ENCODE data around the gene HOXD11.

The HOXD11 gene

GRCh38 chr2:176081837-176082524 lies 25.1 kb upstream of the HOXD11 start:
- DNase-seq, result no peak

GRCh38 chr2:176082525-176082823 lies 24.6 kb upstream of the HOXD11 start:
- no peak for DNase-seq

DNA sequence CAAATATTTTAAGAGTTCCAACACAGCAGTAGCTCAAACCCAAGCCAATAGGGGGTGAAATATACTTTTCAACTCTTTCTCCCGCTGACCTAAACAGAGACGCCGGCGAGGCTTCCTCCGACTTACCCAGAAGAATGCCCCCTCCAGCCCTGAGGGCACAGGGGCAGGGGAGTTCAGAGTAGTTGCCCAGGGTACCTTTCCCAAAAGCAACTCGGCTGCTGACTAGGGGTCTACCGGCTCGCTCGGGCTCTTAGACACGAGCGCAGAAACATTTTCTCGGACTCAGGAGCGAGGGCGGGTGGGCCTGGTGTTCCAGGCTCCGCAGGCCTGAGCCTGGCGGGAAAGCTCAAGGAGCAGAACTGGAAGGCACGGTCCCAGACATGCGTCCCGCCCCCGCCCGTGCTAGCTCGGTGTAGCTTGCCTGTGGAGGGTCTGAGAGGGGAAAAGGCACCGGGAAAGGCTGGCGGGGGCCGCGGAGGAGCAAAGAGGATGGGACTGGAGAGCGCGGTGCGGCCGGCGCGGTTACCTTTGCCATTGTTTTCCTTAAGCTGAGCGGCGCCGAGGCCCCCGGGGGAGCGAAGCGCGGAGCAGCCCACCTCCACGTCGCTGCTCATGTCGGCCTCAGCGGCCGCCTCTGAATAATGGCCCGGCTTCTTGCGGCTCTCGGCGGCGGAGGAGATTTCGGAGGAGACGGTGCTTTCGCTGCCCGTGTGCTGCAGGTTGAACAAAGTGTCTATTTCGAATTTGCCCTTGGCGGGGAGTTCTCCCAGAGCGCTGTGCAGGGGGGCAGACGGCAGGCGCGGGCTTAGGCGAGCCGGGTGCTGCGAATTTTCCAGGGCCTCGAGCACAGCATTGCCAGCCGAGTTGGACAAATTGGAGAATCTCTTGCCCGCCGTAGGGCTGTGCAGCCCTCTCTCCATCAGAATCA lies 24.0 kb upstream of the HOXD11 start:
- DNase-seq, result no peak

DNA sequence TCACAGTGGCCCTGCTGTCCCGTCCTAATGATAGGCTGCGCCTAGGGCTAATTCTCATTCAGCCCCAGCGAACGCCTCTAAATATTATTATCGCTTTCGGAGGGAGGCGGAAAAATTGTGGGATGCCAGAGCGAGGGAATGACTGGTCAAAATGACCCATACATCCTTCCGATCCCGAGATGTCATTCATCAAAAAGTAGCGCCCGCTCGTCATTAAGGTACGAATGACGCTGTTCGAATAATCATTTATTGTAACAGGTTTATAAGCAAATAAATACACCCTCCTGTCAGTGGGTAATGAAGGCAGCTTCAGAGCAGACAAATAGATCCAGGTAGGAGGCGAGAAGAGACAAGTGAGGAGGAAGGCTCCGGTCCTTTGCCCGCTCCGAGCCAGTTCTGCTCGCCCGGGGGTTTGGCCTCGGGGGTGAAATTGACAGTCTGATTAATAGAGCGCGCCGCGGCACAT lies 23.3 kb upstream of the HOXD11 start, which contains the start of gene EVX2:
TSS of gene EVX2 (minus strand) at position 167 of the 466 bp plus-strand sequence. CDS start 186 bp downstream, outside the sequence.
- DNase-seq, result no peak

DNA sequence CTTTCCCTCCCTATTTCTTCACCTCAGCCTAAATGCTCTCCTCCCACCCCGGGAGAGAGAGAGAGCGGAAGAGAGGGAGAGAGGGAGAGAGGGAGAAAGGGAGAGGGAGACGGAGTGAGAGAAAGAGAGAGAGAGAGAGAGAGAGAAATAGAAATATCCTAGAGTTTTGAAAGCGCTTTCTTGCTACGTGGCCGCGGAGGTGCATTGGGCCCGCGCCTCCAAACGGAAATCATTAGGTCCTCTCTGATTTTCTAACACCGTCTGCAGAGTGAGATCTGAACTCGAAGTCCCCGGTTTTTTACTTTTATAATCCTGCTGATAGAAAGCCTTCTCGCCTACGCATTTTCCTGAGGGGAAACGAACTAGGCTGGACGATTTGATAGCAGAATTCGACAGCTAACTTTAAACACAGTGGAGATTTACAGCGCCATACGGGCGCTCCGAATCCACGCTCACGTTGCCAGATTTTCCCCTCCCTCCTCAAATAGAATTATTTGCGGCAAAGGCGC lies 22.4 kb upstream of the HOXD11 start:
- no peak for DNase-seq

- no peak for DNase-seq
These were observed 21.8 kb upstream of the HOXD11 start for GRCh38 chr2:176085120-176085788.

DNA sequence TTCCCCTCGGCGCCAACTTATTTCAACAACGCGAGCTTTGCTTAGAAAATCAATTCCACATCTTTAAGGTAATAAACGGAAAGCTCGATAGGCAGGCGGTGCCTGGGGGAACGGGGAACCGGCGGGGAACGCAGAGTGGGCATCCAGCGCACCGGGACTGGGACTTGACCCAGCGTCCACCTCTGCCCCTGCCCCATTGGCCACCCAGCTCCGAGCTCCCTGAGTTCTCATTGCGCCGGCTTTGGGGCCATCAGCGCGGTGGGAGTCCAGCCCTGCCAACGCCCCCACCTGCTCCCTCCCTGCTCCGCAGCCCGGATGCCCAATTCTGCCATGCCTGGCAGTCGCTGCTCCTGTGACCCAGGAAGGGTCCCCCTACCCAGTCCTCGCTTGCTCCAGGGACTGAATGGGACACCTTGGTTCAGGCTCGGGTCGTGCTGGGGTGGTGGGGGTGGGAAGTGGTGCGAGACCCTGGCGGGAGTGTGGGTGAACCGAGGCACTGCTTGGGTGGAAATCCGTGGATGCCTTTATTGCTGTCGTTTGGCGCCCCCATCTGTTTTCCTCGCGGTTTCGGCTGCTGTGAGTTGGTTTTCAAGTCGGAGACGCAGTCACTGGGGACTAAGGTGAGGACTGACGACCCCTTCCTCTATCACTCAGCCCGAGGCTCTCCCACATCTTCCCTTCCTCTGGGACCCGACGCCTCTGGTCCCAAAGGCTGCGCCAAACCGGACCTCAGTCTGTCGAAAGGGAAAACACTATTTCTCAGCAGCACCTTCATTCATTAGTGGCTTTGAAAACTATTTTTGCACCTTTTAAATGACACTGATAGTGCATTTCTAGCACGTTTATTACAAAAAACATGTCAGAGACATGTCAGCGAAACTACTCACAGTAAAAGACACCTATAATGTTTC lies 21.0 kb upstream of the HOXD11 start:
- peak; percentile 14 to 20 for DNase-seq

GRCh38 chr2:176087330-176088047 lies 19.6 kb upstream of the HOXD11 start:
- DNase-seq, result no peak

GRCh38 chr2:176088048-176088936 lies 18.8 kb upstream of the HOXD11 start:
- peak in 1 of 2 donors; percentile 8 for DNase-seq

DNA sequence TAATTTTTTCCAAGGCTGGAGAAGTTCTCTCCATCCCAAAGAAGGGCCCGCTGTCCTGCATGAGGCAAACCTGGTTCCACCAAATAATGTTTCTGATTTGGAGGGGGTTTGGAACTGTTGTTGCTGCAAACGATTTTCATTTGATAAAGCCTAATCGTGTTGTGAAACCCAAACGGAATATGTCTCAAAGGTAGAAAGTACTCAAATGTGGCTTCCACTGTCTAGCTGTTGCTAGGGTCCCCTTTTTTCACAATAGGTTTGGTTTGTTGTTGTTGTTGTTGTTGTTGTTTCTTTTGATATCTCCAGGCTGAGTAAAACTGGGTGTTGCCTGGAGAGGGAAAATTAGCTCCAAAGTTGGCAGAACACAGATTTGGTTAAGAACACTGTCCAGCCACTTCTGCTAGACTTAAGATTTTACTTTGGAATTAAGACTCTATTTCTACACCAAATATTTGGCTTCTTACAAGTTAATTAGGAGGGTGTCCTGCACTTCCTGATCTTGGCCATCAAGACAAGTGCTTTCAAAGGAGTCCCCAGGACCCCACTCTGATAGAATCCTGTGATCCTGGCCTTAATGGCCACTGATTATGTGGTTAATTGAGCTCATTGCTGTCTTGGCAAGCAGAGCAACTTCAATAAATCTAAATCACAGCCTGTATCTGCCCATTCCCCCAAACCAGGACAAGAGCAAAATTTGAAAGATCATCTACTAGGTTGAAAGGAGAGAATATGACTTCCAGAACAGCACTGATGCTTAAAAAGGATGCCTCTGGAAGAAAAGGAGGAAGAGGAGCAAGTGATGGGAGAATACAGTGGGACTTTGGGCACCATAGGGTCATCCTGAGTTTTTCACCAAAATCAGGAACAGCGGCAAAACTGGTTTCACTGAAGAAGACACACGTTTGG lies 17.9 kb upstream of the HOXD11 start:
- no peak for DNase-seq

- no peak for DNase-seq
These were observed 17.2 kb upstream of the HOXD11 start for GRCh38 chr2:176089843-176090395.

- no peak for DNase-seq
These were observed 16.2 kb upstream of the HOXD11 start for GRCh38 chr2:176090862-176091261.

GRCh38 chr2:176091329-176092258 lies 15.5 kb upstream of the HOXD11 start:
- no peak for DNase-seq

DNA sequence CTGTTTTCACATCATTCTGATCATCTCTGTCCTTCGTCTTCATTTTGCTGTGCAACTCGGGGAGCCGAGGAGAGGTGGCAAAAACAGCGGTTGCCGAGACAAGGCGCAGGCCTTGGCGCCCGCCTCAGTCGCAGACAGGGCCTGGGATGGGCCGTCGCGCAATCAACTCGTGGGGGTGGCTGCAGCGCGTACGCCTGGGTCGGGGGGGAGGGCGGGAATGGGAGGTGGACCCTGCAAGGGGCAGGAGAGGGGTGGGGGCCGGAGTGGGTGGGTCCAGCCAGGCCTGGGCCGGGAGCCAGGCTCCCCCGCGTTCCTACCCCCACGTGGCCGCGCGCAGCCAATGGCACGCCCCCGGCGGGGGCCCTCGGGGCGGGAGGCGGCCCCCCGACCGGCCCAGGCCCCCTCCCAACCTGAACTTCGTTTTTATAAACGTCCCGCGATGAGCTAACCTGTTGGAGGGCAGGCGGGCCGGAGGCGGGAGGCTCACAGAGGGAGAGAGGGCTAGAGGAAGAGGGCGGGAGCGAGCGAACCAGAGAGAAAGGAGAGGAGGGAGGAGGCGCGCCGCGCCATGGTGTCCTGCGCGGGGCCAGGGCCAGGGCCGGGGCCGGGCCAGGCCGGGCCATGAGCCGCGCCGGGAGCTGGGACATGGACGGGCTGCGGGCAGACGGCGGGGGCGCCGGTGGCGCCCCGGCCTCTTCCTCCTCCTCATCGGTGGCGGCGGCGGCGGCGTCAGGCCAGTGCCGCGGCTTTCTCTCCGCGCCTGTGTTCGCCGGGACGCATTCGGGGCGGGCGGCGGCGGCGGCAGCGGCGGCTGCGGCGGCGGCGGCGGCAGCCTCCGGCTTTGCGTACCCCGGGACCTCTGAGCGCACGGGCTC lies 14.6 kb upstream of the HOXD11 start, which contains the start of gene HOXD13:
TSS of gene HOXD13 (plus strand) at position 452 of the 875 bp plus-strand sequence. CDS start at position 622, 170 bp downstream.
- no peak for DNase-seq

DNA sequence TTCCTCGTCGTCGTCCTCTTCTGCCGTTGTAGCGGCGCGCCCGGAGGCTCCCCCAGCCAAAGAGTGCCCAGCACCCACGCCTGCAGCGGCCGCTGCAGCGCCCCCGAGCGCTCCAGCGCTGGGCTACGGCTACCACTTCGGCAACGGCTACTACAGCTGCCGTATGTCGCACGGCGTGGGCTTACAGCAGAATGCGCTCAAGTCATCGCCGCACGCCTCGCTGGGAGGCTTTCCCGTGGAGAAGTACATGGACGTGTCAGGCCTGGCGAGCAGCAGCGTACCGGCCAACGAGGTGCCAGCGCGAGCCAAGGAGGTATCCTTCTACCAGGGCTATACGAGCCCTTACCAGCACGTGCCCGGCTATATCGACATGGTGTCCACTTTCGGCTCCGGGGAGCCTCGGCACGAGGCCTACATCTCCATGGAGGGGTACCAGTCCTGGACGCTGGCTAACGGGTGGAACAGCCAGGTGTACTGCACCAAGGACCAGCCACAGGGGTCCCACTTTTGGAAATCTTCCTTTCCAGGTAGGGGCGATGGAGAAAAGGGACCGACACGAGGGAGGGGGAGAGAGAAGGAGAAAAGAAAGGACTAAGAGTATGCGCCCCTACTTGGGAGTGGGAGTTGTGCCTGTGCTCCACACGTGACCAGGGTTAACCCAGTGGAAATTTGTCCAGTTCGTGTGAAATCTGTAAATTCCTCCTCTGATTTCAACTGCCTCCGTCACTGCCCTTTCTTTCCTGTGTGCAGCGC lies 13.8 kb upstream of the HOXD11 start:
- no peak for DNase-seq

DNA sequence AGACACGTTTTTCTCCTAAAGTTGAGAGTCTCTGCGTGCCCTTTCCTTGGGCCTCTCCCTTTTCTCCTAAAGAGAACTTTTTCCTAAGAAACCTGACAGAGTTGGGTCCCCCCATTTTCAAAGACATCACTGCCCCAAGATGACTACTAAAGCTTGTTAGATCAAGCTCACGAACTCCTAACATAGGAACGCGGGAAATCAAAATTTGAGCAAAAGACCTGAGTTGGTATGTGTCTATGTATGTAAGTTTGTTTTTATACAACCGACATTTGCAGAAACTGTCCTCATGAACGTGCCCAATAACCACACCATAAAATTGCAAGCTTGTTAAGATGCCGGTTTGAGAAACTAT lies 13.2 kb upstream of the HOXD11 start:
- DNase-seq, result no peak
